Effector memory CD8-positive, alpha-beta T cell (primary cell): Measurements from ENCODE around the gene ZNF563.
"Not testable (repeated sequence)": the region's sequence is repeated elsewhere in the genome, so short reads cannot be mapped to it uniquely, and the experiment has no call there.

ENCODE experiments used
- ATAC-seq: fragments of 150-1000 bp; cut with Tn5 transposase; replicated peaks from 2 replicates; pipeline ENCODE4 v1.10.0; 2021; ENCODE audit warnings: mild to moderate bottlenecking, moderate library complexity
- DNase-seq, 3 experiments: peaks; one replicate each; pipeline ENCODE4 v3.0.0; 2021
- H3K27ac Mint-ChIP-seq, 2 donors: one replicate each; pipeline ENCODE4 v1.8.0; 2022; ENCODE audit warnings: mild to moderate bottlenecking in 2 of 2, mixed read lengths in 2 of 2, moderate library complexity in 2 of 2
- H3K27me3 Mint-ChIP-seq, 2 donors: one replicate each; pipeline ENCODE4 v1.8.0; 2022; ENCODE audit warnings: mixed read lengths in 2 of 2
- H3K36me3 Mint-ChIP-seq: one replicate; pipeline ENCODE4 v1.8.0; 2022; ENCODE audit warnings: mild to moderate bottlenecking, moderate library complexity, mixed read lengths; ENCODE audit not compliant: insufficient read depth
- H3K4me1 Mint-ChIP-seq, 2 donors: one replicate each; pipeline ENCODE4 v1.8.0; 2022; ENCODE audit warnings: low read depth in 2 of 2, mixed read lengths in 2 of 2
- H3K4me3 Mint-ChIP-seq, 2 donors: one replicate each; pipeline ENCODE4 v1.8.0; 2022; ENCODE audit warnings: mild to moderate bottlenecking in 2 of 2, mixed read lengths in 2 of 2, moderate library complexity in 2 of 2
- H3K9me3 Mint-ChIP-seq, 2 donors: one replicate each; pipeline ENCODE4 v1.8.0; 2022; ENCODE audit warnings: mixed read lengths in 2 of 2
- total RNA-seq, 9 experiments: gene quantifications; one replicate each; lab custom pipeline; 2026; lab: John Stamatoyannopoulos, UW

ZNF563 gene
- total RNA-seq: 1.6 to 10.8 (median 2.9) reads per million in 9 experiments

DNA sequence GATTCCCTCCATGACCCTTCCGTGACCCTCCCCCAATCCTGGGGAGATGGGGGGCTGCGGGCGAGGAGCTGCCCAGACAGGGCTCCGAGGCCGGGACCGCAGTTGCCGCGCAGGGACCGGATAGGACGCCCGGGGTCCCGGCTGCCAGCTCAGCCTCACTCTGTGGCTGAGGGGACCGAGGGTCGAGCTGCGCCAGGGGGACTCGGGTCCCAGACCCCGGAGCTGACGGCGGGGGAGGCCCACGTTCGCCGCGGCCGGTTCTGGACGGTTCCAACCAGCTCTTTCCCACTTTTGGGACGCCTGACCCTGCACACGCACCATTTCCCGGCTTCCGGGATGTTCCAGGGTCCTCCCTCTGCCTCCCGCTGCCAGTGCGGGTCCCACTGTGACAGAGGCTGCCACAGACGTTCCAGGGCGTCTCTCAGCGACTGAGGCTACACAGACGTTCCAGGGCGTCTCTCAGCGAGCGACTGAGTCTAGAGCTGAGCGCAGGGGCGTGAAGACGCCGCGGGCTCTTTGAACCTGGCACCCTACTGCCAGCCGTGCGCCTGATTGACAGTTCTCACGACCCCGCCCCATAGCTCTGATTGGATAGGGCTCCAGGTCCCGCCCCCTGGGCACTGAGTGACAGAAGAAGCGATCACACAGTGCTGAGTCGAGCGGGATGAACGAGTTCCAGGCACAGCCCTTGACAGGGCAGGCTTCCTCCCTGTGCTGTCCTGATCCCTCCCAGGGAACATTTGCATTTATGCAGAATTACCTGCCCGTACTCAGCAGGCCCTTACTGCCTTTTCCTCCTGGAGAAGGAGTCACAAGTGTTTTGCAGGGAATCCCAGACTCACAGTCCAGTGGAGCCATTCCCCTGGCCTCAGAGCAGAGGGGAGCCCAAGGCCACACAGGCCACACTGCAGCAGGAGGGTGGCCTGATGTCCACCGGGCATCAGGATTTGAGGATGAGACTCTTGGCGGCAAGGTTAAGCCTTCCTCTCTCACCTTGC is at the start of gene ZNF563:
ZNF563 (minus strand) TSS at position 472 of the 998 bp plus-strand sequence; CDS start at position 321, 151 bp downstream.
- ATAC-seq (peak; percentile 97), DNase-seq (peak; percentile 92 to 97 (median 92))
- Mint-ChIP-seq H3K36me3 (no peaks in the 10 kb centered on the region), H3K4me3 (peak within 1 kb of the TSS; percentile 93 to 96), H3K27me3 (no peaks in the 10 kb centered on the region), H3K27ac (peak within 1 kb of the TSS; percentile 94 to 95), H3K9me3 (no peaks in the 10 kb centered on the region), H3K4me1 (peaks cover 18 to 21% of the 10 kb centered on the region in 2 donors)

DNA sequence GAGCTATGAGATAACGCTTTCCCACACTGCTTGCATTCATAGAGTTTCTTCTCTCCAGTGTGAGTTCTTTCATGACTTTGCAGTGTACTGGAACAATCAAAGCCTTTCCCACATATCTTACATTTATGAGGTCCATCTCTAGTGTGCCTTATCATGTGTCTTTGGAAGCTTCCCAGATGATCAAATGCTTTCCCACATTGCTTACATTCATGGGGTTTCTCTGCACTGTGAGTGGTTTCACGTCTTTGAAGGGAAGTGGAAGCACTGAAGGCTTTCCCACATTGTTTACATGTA is 47.0 kb upstream of the ZNF563 start:
- H3K9me3 Mint-ChIP-seq: peaks cover 14 to 19% of the 10 kb centered on the region in 2 donors
- H3K36me3 Mint-ChIP-seq: no peaks in the 10 kb centered on the region
- H3K4me1 Mint-ChIP-seq: no peaks in the 10 kb centered on the region
- no peaks in the 10 kb centered on the region for H3K27me3 Mint-ChIP-seq
- ATAC-seq (no peak), DNase-seq (no peak)
- H3K27ac Mint-ChIP-seq: no peak overlapping the region
- H3K4me3 Mint-ChIP-seq: no peak overlapping the region

DNA sequence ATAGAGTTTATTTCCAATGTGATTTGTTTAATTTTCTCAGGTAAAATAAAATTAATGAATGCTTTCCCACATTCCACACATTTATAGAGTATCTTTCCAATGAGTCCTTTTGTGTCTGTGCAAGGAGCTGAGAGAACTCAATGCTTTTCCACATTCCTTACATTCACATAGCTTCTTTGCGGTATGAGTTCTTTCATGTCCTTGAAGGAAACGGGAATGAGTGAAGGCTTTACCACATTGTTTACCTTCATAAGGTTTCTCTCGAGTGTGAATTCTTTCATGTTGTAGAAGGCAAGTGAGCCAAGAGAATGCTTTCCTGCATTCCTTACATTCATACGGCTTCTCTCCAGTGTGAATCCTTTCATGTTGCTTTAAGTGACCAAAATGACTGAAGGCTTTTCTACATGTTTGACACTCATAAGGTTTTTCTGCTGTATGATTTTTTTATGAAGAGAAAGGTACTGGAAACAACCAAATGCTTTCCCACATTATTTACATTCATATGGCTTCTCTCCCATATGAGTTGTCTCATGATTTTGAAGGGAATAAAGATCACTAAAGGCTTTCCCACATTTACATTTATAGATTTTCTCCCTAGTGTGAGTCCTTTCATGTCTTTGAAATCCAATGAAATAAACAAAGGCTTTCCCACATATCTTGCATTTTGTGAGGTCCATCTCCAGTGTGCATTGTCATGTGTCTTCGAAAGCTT is 46.5 kb upstream of the ZNF563 start:
- H3K4me1 Mint-ChIP-seq: no peaks in the 10 kb centered on the region
- H3K4me3 Mint-ChIP-seq: no peak overlapping the region
- no peak for DNase-seq
- no peaks in the 10 kb centered on the region for H3K27me3 Mint-ChIP-seq
- H3K9me3 Mint-ChIP-seq: peaks cover 14 to 19% of the 10 kb centered on the region in 2 donors
- ATAC-seq: no peak
- no peak overlapping the region for H3K27ac Mint-ChIP-seq
- H3K36me3 Mint-ChIP-seq: no peaks in the 10 kb centered on the region

DNA sequence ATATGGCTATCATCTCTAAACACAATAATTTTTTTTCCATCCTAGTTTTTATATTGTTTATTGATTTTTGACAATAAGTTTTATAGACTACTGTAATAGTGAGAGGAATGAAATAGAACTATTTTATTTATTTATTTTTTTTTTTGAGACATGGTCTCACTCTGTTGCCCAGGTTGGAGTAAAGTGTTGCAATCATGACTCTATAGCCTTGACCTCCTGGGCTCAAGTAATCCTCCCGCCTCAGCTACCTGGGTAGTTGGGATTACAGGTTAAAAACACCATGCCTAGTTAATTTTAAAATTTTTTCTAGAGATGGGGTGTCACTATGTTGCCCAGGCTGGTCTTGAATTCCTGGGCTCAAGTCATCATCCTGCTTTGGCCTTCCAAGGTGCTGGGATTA is 40.6 kb upstream of the ZNF563 start:
- no peak overlapping the region for H3K27ac Mint-ChIP-seq
- H3K27me3 Mint-ChIP-seq: no peaks in the 10 kb centered on the region
- H3K36me3 Mint-ChIP-seq: no peaks in the 10 kb centered on the region
- no peak overlapping the region for H3K4me3 Mint-ChIP-seq
- H3K4me1 Mint-ChIP-seq: no peaks in the 10 kb centered on the region
- no peak for DNase-seq
- peaks cover 9 to 19% of the 10 kb centered on the region in 2 donors for H3K9me3 Mint-ChIP-seq
- no peak for ATAC-seq

DNA sequence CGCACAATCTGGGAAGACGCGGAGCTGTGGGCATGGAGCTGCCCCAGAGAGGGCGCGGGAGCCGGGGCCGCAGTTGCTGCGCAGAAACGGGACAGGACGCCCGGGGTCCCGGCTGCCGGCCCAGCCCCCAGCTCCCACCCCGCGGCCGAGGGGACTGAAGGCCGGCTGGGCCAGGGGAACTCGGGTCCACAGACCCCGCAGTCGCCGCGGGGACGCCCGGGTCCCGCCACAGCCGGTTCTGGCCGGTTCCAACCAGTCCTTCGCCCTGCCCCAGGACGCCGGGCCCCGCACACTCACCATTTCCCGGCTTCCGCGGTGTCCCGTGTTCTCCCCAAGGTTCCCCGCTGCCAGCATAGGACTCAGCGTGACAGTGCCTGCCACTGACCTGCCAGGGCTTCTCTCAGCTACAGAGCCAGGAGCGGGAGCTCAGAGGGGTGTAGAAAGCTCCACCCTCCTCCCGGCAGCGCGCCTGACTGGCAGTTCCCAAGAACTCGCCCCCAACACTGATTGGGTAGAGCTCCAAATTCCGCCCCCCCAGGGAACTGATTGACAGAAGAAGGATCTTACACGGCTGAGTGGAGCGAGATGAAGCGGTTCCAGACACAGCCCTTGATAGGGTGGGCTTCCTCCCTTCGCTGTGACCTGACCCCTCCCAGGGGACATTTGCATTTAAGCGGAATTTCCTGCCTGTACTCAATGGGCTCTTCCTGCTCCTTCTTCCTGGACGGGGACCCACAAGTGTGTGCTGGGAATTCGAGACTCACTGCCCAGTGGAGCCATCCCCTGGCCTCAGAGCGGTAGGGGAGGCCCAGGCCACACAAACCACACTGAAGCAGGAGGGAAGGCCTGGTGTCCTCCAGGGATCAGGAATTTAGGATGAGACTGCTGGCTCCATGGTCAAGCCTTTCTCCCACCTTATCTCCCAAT is 32.1 kb upstream of the ZNF563 start, which contains the start of gene ZNF442:
ZNF442 (minus strand) TSS at position 448 of the 927 bp plus-strand sequence. CDS start 2,052 bp downstream, outside the sequence.
- ATAC-seq (peak; percentile 97), DNase-seq (peak; percentile 54 to 60 (median 55))
- H3K36me3 Mint-ChIP-seq: no peaks in the 10 kb centered on the region
- H3K4me3 Mint-ChIP-seq: peak within 1 kb of the TSS; percentile 92 to 95
- peaks cover 14 to 15% of the 10 kb centered on the region in 2 donors for H3K4me1 Mint-ChIP-seq
- peaks cover 4 to 22% of the 10 kb centered on the region in 2 donors for H3K27me3 Mint-ChIP-seq
- no peaks in the 10 kb centered on the region for H3K9me3 Mint-ChIP-seq
- peak within 1 kb of the TSS; percentile 86 to 89 for H3K27ac Mint-ChIP-seq

DNA sequence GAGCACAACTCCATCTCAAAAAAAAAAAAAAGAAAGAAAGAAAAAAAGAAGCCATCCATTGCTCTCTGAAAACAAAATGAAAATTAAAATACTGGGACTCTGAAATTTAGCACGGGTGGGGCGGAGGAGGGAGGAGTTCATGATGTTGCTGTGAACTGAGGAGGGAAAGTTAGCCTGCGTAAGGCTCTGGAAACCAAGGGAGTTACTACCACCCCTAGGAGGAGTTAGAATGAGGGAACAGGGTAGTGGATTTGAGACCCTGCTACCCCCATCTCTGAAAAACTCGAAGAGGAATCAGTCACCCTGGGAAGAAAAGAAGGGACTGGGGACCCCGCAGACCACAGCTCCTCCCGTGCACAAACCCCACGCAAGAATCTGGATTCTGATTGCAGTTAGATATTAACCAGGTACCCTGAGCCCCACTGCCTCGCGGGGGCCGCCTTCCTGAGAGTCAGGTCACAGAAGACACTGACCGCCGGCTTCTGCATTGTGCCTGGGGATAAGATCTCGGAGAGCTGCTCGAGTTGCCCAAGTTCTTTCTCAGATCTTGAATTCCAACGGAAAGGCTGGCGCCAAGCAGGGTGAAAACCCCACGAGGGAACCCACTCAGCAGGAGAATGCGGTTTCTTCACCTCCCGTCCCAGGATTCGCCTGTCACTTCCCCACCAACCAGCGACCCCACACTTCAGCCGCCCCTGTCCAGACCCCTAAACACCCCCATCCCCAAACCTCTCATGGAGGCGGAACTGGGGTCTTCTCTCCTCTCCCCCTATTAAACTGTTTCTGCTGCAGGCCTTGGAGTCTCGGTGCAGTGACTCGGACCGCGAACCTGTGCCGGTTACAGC is 31.2 kb upstream of the ZNF563 start:
- Mint-ChIP-seq H3K27ac (peak overlapping the region; percentile 86 to 89), H3K36me3 (no peaks in the 10 kb centered on the region), H3K9me3 (no peaks in the 10 kb centered on the region), H3K4me3 (peak overlapping the region; percentile 92 to 95), H3K27me3 (peaks cover 4 to 22% of the 10 kb centered on the region in 2 donors), H3K4me1 (peaks cover 14 to 15% of the 10 kb centered on the region in 2 donors)
- ATAC-seq (no peak), DNase-seq (no peak)

DNA sequence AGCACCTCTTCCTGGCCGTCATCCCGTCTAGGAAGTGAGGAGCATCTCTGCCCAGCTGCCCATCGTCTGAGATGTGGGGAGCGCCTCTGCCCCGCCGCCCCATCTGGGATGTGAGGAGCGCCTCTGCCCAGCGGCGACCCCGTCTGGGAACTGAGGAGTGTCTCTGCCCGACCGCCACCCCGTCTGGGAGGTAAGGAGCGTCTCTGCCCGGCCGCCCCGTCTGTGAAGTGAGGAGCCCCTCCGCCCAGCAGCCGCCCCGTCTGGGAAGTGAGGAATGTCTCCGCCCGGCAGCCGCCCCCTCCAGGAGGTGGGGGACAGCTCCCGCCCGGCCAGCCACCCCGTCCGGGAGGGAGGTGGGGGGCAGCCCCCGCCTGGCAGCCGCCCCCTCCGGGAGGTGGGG is 28.8 kb upstream of the ZNF563 start:
- not testable (repeated sequence) for H3K9me3 Mint-ChIP-seq, DNase-seq, ATAC-seq, H3K36me3 Mint-ChIP-seq, H3K27ac Mint-ChIP-seq, H3K4me3 Mint-ChIP-seq
- peaks cover 4 to 22% of the 10 kb centered on the region in 2 donors for H3K27me3 Mint-ChIP-seq
- H3K4me1 Mint-ChIP-seq: peaks cover 14 to 17% of the 10 kb centered on the region in 2 donors

DNA sequence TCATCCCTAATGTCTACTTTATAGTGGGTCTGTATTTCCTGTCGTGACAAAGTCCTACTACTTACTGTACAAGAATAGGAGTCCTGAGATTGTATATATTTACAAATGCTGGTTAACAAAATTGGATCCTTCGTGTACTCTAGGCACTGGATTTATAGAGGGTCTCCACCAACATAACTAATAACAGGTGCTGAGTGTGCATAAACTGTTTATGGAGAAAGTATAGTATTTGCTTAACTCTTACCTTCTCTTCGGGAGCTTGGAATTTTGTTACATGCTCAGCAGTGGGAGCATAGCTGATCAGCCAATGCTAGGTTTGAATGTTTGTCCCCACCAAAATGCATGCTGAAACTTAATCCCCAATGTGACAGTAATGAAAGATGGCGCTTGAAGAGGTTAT is 19.9 kb upstream of the ZNF563 start:
- H3K9me3 Mint-ChIP-seq: peaks cover 10 to 16% of the 10 kb centered on the region in 2 donors
- H3K36me3 Mint-ChIP-seq: no peaks in the 10 kb centered on the region
- H3K4me1 Mint-ChIP-seq: no peaks in the 10 kb centered on the region
- H3K4me3 Mint-ChIP-seq: no peak overlapping the region
- ATAC-seq (no peak), DNase-seq (no peak)
- no peak overlapping the region for H3K27ac Mint-ChIP-seq
- H3K27me3 Mint-ChIP-seq: no peaks in the 10 kb centered on the region

DNA sequence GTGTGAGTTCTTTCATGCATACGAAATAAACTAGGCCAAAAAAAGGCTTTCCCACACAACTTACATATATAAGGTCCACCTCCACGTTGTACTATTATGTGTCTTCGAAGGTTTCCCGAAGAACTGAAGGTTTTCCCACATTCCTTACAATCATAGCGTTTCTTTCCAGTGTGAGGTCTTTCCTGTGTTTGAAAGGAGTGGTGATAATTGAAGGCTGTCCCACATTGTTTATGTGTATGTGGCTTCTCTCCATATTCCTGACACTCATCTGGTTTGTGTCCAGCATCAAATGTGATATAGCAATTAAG is 17.4 kb upstream of the ZNF563 start:
- Mint-ChIP-seq H3K27me3 (no peaks in the 10 kb centered on the region), H3K4me3 (no peak overlapping the region), H3K4me1 (no peaks in the 10 kb centered on the region), H3K9me3 (peaks cover 7 to 16% of the 10 kb centered on the region in 2 donors), H3K27ac (no peak overlapping the region), H3K36me3 (no peaks in the 10 kb centered on the region)
- ATAC-seq: no peak
- no peak for DNase-seq

DNA sequence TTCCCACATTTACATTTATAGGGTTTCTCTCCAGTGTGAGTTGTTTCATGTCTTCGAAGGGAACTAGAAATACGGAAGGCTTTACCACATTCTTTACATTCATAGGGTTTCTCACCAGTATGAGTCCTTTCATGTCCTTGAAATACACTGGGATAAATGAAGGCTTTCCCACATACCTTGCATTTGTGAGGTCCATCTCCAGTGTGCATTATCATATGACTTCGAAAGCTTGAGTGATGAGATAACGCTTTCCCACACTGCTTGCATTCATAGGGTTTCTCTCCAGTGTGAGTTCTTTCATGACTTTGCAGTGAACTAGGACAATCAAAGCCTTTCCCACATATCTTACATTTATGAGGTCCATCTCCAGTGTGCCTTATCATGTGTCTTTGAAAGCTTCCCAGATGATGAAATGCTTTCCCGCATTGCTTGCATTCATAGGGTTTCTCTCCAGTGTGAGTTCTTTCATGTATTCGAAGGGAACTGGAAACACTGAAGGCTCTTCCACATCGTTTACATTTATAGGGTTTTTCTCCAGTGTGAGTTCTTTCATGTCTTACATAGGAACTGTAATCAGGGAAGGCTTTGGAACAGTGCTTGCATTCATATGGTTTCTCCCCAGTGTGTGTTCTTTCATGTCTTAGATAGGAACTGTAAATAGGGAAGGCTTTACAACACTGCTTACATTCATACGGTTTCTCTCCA is 16.9 kb upstream of the ZNF563 start:
- ATAC-seq (no peak), DNase-seq (no peak)
- peaks cover 6 to 16% of the 10 kb centered on the region in 2 donors for H3K9me3 Mint-ChIP-seq
- no peaks in the 10 kb centered on the region for H3K36me3 Mint-ChIP-seq
- H3K27ac Mint-ChIP-seq: no peak overlapping the region
- H3K4me3 Mint-ChIP-seq: no peak overlapping the region
- H3K4me1 Mint-ChIP-seq: no peaks in the 10 kb centered on the region
- H3K27me3 Mint-ChIP-seq: no peaks in the 10 kb centered on the region

DNA sequence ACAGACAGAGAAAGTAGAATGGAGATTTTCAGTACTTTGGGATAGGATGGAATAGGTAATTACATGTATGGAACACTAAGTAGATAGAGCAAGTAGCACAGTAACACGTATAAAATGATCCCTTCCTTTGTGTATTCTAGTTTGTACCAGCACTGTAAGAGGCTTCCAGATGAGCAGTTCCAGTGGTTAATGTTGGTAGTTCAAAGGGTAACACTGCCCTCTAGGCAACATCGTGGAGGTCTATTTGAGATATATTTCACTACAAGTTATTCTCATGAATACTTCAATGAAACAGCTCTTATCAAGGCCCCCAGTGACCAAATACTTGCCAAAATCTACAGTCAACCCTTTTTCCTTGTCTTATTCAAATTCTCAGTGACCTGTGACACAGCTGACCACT is 13.5 kb upstream of the ZNF563 start:
- H3K9me3 Mint-ChIP-seq: peaks cover 0 to 3% of the 10 kb centered on the region in 2 donors
- ATAC-seq (peak; percentile 54), DNase-seq (peak in 1 of 3 experiments; percentile 8)
- no peaks in the 10 kb centered on the region for H3K4me1 Mint-ChIP-seq
- H3K36me3 Mint-ChIP-seq: no peaks in the 10 kb centered on the region
- H3K4me3 Mint-ChIP-seq: no peak overlapping the region
- no peaks in the 10 kb centered on the region for H3K27me3 Mint-ChIP-seq
- H3K27ac Mint-ChIP-seq: no peak overlapping the region

DNA sequence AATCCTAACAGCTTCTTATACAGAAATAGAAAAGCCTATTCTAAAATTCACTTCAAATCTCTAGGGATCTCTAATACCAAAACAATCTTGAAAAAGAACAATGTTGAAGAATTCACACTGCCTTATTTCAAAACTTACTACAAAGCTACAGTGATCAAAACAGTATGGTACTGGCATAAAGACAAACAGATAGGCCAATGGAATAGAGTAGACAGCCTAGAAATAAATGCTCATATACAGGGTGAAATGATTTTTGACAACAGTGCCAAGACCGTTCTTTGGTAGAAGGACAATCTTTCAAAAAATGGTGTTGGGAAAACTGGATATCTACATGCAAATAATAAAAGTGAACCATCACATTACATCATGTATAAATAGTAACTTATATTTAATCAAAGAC is 11.8 kb upstream of the ZNF563 start:
- Mint-ChIP-seq H3K4me3 (no peak overlapping the region), H3K27me3 (no peaks in the 10 kb centered on the region), H3K27ac (no peak overlapping the region), H3K9me3 (no peaks in the 10 kb centered on the region), H3K4me1 (no peaks in the 10 kb centered on the region), H3K36me3 (no peaks in the 10 kb centered on the region)
- no peak for DNase-seq
- ATAC-seq: no peak
